Measurements from ENCODE around the gene ADGRG4.

The ADGRG4 gene

GRCh38 chrX:136339702-136340101 lies 38.9 kb downstream of the ADGRG4 start:
- no peaks in the 10 kb centered on the region for H3K36me3 ChIP-seq (ENCODE audit: insufficient read depth, low read length)
- H3K9me3 ChIP-seq (ENCODE audit: insufficient read depth, low read depth, low read length): no peaks in the 10 kb centered on the region
- H3K4me1 ChIP-seq (ENCODE audit: insufficient read depth, low read length): no peaks in the 10 kb centered on the region
- no peak overlapping the region for H3K4me3 ChIP-seq (ENCODE audit: low read length)
- H3K27ac ChIP-seq (ENCODE audit: low read depth, low read length): no peak overlapping the region
- H3K9ac ChIP-seq (ENCODE audit: low read depth, low read length): no peak overlapping the region
- WGBS: 80% methylated on average over 1 of the region's 1 CpG
- peaks cover 3% of the 10 kb centered on the region; the same call in 1 of the 2 replicates for H3K27me3 ChIP-seq (ENCODE audit: insufficient read depth, low read length)

GRCh38 chrX:136344320-136344719 lies 43.6 kb downstream of the ADGRG4 start:
- H3K36me3 ChIP-seq (ENCODE audit: insufficient read depth, low read length): no peaks in the 10 kb centered on the region
- H3K27ac ChIP-seq (ENCODE audit: low read depth, low read length): no peak overlapping the region
- H3K4me1 ChIP-seq (ENCODE audit: insufficient read depth, low read length): no peaks in the 10 kb centered on the region
- H3K4me3 ChIP-seq (ENCODE audit: low read length): no peak overlapping the region
- H3K9ac ChIP-seq (ENCODE audit: low read depth, low read length): no peak overlapping the region
- no peaks in the 10 kb centered on the region for H3K9me3 ChIP-seq (ENCODE audit: insufficient read depth, low read depth, low read length)
- peaks cover 3% of the 10 kb centered on the region; the same call in 1 of the 2 replicates for H3K27me3 ChIP-seq (ENCODE audit: insufficient read depth, low read length)

GRCh38 chrX:136346506-136346905 lies 45.7 kb downstream of the ADGRG4 start:
- Histone ChIP-seq H3K9ac (ENCODE audit: low read depth, low read length) (no peak overlapping the region), H3K27ac (ENCODE audit: low read depth, low read length) (no peak overlapping the region), H3K4me3 (ENCODE audit: low read length) (no peak overlapping the region), H3K9me3 (ENCODE audit: insufficient read depth, low read depth, low read length) (no peaks in the 10 kb centered on the region), H3K27me3 (ENCODE audit: insufficient read depth, low read length) (peaks cover 3% of the 10 kb centered on the region; the same call in 1 of the 2 replicates), H3K4me1 (ENCODE audit: insufficient read depth, low read length) (no peaks in the 10 kb centered on the region), H3K36me3 (ENCODE audit: insufficient read depth, low read length) (no peaks in the 10 kb centered on the region)
- 78% methylated on average over 2 of the region's 2 CpGs for WGBS

- Histone ChIP-seq H3K36me3 (ENCODE audit: insufficient read depth, low read length) (no peaks in the 10 kb centered on the region), H3K9ac (ENCODE audit: low read depth, low read length) (no peak overlapping the region), H3K27me3 (ENCODE audit: insufficient read depth, low read length) (peaks cover 3% of the 10 kb centered on the region; the same call in 1 of the 2 replicates), H3K4me3 (ENCODE audit: low read length) (no peak overlapping the region), H3K9me3 (ENCODE audit: insufficient read depth, low read depth, low read length) (no peaks in the 10 kb centered on the region), H3K4me1 (ENCODE audit: insufficient read depth, low read length) (no peaks in the 10 kb centered on the region), H3K27ac (ENCODE audit: low read depth, low read length) (no peak overlapping the region)
- 50% methylated on average over 1 of the region's 1 CpG for WGBS
These were observed 46.9 kb downstream of the ADGRG4 start for GRCh38 chrX:136347706-136348105.

GRCh38 chrX:136353526-136354093 lies 52.8 kb downstream of the ADGRG4 start:
- Histone ChIP-seq H3K27ac (ENCODE audit: low read depth, low read length) (no peak overlapping the region), H3K4me3 (ENCODE audit: low read length) (no peak overlapping the region), H3K36me3 (ENCODE audit: insufficient read depth, low read length) (no peaks in the 10 kb centered on the region), H3K9ac (ENCODE audit: low read depth, low read length) (no peak overlapping the region), H3K4me1 (ENCODE audit: insufficient read depth, low read length) (no peaks in the 10 kb centered on the region), H3K27me3 (ENCODE audit: insufficient read depth, low read length) (no peaks in the 10 kb centered on the region), H3K9me3 (ENCODE audit: insufficient read depth, low read depth, low read length) (no peaks in the 10 kb centered on the region)
- 82% methylated on average over 4 of the region's 4 CpGs for WGBS

GRCh38 chrX:136354201-136354600 lies 53.4 kb downstream of the ADGRG4 start:
- 90% methylated on average over 3 of the region's 4 CpGs for WGBS
- Histone ChIP-seq H3K36me3 (ENCODE audit: insufficient read depth, low read length) (no peaks in the 10 kb centered on the region), H3K27me3 (ENCODE audit: insufficient read depth, low read length) (no peaks in the 10 kb centered on the region), H3K9me3 (ENCODE audit: insufficient read depth, low read depth, low read length) (no peaks in the 10 kb centered on the region), H3K27ac (ENCODE audit: low read depth, low read length) (no peak overlapping the region), H3K4me1 (ENCODE audit: insufficient read depth, low read length) (no peaks in the 10 kb centered on the region), H3K9ac (ENCODE audit: low read depth, low read length) (no peak overlapping the region), H3K4me3 (ENCODE audit: low read length) (no peak overlapping the region)

- WGBS: 90% methylated on average over 4 of the region's 5 CpGs
- Histone ChIP-seq H3K4me3 (ENCODE audit: low read length) (no peak overlapping the region), H3K27ac (ENCODE audit: low read depth, low read length) (no peak overlapping the region), H3K9me3 (ENCODE audit: insufficient read depth, low read depth, low read length) (no peaks in the 10 kb centered on the region), H3K4me1 (ENCODE audit: insufficient read depth, low read length) (no peaks in the 10 kb centered on the region), H3K27me3 (ENCODE audit: insufficient read depth, low read length) (no peaks in the 10 kb centered on the region), H3K9ac (ENCODE audit: low read depth, low read length) (no peak overlapping the region), H3K36me3 (ENCODE audit: insufficient read depth, low read length) (no peaks in the 10 kb centered on the region)
These were observed 68.6 kb downstream of the ADGRG4 start for GRCh38 chrX:136369377-136369776.

GRCh38 chrX:136376713-136377112 lies 76.0 kb downstream of the ADGRG4 start:
- no peaks in the 10 kb centered on the region for H3K9me3 ChIP-seq (ENCODE audit: insufficient read depth, low read depth, low read length)
- no peak overlapping the region for H3K4me3 ChIP-seq (ENCODE audit: low read length)
- H3K27me3 ChIP-seq (ENCODE audit: insufficient read depth, low read length): no peaks in the 10 kb centered on the region
- 97% methylated on average over 3 of the region's 5 CpGs for WGBS
- H3K36me3 ChIP-seq (ENCODE audit: insufficient read depth, low read length): no peaks in the 10 kb centered on the region
- no peak overlapping the region for H3K9ac ChIP-seq (ENCODE audit: low read depth, low read length)
- no peaks in the 10 kb centered on the region for H3K4me1 ChIP-seq (ENCODE audit: insufficient read depth, low read length)
- H3K27ac ChIP-seq (ENCODE audit: low read depth, low read length): no peak overlapping the region

- no peak overlapping the region for H3K27ac ChIP-seq (ENCODE audit: low read depth, low read length)
- no peaks in the 10 kb centered on the region for H3K4me1 ChIP-seq (ENCODE audit: insufficient read depth, low read length)
- no peak overlapping the region for H3K4me3 ChIP-seq (ENCODE audit: low read length)
- H3K9me3 ChIP-seq (ENCODE audit: insufficient read depth, low read depth, low read length): no peaks in the 10 kb centered on the region
- no peak overlapping the region for H3K9ac ChIP-seq (ENCODE audit: low read depth, low read length)
- WGBS: no CpG with 5 or more reads among the region's 1 CpG
- no peaks in the 10 kb centered on the region for H3K36me3 ChIP-seq (ENCODE audit: insufficient read depth, low read length)
- H3K27me3 ChIP-seq (ENCODE audit: insufficient read depth, low read length): no peaks in the 10 kb centered on the region
These were observed 79.4 kb downstream of the ADGRG4 start for GRCh38 chrX:136380010-136380769.

GRCh38 chrX:136386173-136386572 lies 85.4 kb downstream of the ADGRG4 start:
- Histone ChIP-seq H3K36me3 (ENCODE audit: insufficient read depth, low read length) (no peaks in the 10 kb centered on the region), H3K4me1 (ENCODE audit: insufficient read depth, low read length) (no peaks in the 10 kb centered on the region), H3K9me3 (ENCODE audit: insufficient read depth, low read depth, low read length) (no peaks in the 10 kb centered on the region), H3K27ac (ENCODE audit: low read depth, low read length) (no peak overlapping the region), H3K4me3 (ENCODE audit: low read length) (no peak overlapping the region), H3K27me3 (ENCODE audit: insufficient read depth, low read length) (no peaks in the 10 kb centered on the region), H3K9ac (ENCODE audit: low read depth, low read length) (no peak overlapping the region)
- WGBS: 100% methylated on average over 1 of the region's 1 CpG

GRCh38 chrX:136386826-136387225 lies 86.1 kb downstream of the ADGRG4 start:
- Histone ChIP-seq H3K27me3 (ENCODE audit: insufficient read depth, low read length) (no peaks in the 10 kb centered on the region), H3K9me3 (ENCODE audit: insufficient read depth, low read depth, low read length) (no peaks in the 10 kb centered on the region), H3K9ac (ENCODE audit: low read depth, low read length) (no peak overlapping the region), H3K27ac (ENCODE audit: low read depth, low read length) (no peak overlapping the region), H3K4me1 (ENCODE audit: insufficient read depth, low read length) (no peaks in the 10 kb centered on the region), H3K36me3 (ENCODE audit: insufficient read depth, low read length) (no peaks in the 10 kb centered on the region), H3K4me3 (ENCODE audit: low read length) (no peak overlapping the region)
- 75% methylated on average over 2 of the region's 2 CpGs for WGBS

Measured in HUES64 (cell line).